ENCODE data around the gene EXPH5. TPM values are rescaled to one million over a fixed set of nuclear protein-coding genes. Genes with fewer than 3 reads are reported as not detected.

EXPH5 gene
- total RNA-seq, 1 donor from 2014 or later: 7.6 TPM

GRCh38 chr11:108632041-108632704 lies 38.6 kb upstream of the EXPH5 start:
- FAIRE-seq (no peak), DNase-seq (ENCODE audit: low read depth) (no peak)
- H3K36me3 ChIP-seq (ENCODE audit: control insufficient read depth, insufficient read depth, low read length): no peaks in the 10 kb centered on the region
- H3K4me3 ChIP-seq (ENCODE audit: low read depth, low read length): no peak overlapping the region
- no peaks in the 10 kb centered on the region for H3K27me3 ChIP-seq (ENCODE audit: control insufficient read depth, insufficient read depth, low read length)
- TF ChIP-seq, protein P1, sequence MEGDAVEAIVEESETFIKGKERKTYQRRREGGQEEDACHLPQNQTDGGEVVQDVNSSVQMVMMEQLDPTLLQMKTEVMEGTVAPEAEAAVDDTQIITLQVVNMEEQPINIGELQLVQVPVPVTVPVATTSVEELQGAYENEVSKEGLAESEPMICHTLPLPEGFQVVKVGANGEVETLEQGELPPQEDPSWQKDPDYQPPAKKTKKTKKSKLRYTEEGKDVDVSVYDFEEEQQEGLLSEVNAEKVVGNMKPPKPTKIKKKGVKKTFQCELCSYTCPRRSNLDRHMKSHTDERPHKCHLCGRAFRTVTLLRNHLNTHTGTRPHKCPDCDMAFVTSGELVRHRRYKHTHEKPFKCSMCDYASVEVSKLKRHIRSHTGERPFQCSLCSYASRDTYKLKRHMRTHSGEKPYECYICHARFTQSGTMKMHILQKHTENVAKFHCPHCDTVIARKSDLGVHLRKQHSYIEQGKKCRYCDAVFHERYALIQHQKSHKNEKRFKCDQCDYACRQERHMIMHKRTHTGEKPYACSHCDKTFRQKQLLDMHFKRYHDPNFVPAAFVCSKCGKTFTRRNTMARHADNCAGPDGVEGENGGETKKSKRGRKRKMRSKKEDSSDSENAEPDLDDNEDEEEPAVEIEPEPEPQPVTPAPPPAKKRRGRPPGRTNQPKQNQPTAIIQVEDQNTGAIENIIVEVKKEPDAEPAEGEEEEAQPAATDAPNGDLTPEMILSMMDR (IDR thresholded peaks at IDR 0.05; ENCODE audit: insufficient read depth, low read length, severe bottlenecking): no peak

DNA sequence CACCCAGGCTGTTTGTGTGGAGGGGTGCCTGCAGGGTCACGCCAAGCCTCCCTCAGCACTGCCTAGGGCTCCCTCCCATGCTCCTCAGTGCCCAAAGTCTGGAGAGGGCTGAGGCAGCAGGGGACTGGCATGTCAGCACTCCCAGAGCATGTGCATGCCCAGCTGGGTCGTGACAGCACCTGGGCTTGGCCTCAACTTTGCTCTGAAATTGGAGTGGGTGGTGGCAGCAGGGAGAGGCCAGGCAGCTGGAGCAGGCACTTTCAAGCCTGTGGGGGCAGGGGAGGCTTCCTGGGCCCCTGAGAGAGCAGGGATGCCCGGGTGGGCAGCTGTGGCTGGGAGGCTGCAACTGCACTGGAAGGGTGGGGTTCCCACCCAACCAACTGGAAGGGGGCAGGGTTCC lies 35.7 kb upstream of the EXPH5 start:
- DNase-seq (ENCODE audit: low read depth): no peak
- FAIRE-seq: no peak
- Histone ChIP-seq H3K27me3 (ENCODE audit: control insufficient read depth, insufficient read depth, low read length) (no peaks in the 10 kb centered on the region), H3K4me3 (ENCODE audit: low read depth, low read length) (no peak overlapping the region), H3K36me3 (ENCODE audit: control insufficient read depth, insufficient read depth, low read length) (no peaks in the 10 kb centered on the region)
- TF ChIP-seq, protein P1 (IDR thresholded peaks at IDR 0.05; ENCODE audit: insufficient read depth, low read length, severe bottlenecking): no peak

- H3K4me3 ChIP-seq (ENCODE audit: low read depth, low read length): no peak overlapping the region
- FAIRE-seq: peak; percentile 50
- TF ChIP-seq, protein P1 (IDR thresholded peaks at IDR 0.05; ENCODE audit: insufficient read depth, low read length, severe bottlenecking): no peak
- H3K27me3 ChIP-seq (ENCODE audit: control insufficient read depth, insufficient read depth, low read length): no peaks in the 10 kb centered on the region
- no peak for DNase-seq (ENCODE audit: low read depth)
- H3K36me3 ChIP-seq (ENCODE audit: control insufficient read depth, insufficient read depth, low read length): no peaks in the 10 kb centered on the region
Measured at GRCh38 chr11:108628812-108629211, 35.2 kb upstream of the EXPH5 start.

DNA sequence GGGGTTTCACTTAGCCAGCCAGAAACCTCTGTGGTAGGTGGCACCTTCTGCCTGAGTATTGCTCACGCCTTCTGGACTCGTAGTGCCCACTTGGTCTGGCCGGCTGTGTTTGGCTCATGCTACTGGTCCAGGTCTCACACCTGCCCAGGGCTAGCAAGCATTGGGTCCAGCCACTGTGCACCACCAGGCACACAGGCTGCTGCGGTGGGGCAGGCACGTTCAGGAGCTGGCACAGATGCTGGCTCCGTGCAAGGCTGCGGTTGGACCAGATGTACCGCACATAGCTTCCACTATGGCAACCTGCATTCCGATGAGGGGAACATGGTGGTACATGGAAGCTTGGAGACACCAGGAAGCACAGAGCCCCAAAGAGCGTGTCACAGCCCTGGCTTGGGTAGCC lies 34.8 kb upstream of the EXPH5 start:
- Histone ChIP-seq H3K4me3 (ENCODE audit: low read depth, low read length) (no peak overlapping the region), H3K27me3 (ENCODE audit: control insufficient read depth, insufficient read depth, low read length) (no peaks in the 10 kb centered on the region), H3K36me3 (ENCODE audit: control insufficient read depth, insufficient read depth, low read length) (no peaks in the 10 kb centered on the region)
- TF ChIP-seq, protein P1 (IDR thresholded peaks at IDR 0.05; ENCODE audit: insufficient read depth, low read length, severe bottlenecking): no peak
- FAIRE-seq (no peak), DNase-seq (ENCODE audit: low read depth) (no peak)

DNA sequence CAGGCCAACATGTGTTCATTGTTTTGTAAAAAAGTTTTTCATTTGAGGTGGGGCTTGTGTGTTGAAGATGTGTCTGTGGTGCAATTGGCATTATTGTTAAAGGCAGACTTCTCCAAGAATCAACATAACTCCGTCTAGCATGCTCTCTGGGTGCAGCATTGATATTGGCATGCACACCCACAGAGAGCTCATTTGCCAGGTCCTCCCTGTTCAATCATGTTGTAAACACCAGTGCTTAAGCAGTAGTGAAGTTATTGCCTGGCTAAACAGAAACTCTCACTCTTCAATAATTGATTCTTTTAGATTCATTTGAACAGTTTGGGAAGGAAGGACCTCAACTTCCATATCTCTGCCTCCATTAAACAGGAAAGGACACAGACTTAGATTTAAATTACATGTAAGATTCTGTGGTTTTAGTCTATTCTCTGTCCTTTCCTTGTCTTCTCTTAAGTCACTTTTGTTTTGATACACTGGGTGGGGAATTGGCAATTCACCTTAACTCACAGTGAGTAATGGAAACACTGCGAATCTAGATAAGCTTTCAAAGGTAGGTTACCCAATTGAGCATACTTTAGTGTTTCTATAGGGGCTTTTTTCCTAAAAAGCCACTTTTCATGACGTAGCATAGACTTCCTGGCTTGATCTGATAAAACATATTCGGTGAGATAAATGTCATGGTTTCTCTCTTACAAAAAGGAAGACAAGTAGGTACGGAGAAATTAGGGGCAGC lies 30.8 kb upstream of the EXPH5 start:
- no peaks in the 10 kb centered on the region for H3K36me3 ChIP-seq (ENCODE audit: control insufficient read depth, insufficient read depth, low read length)
- DNase-seq (ENCODE audit: low read depth) (no peak), FAIRE-seq (no peak)
- no peaks in the 10 kb centered on the region for H3K27me3 ChIP-seq (ENCODE audit: control insufficient read depth, insufficient read depth, low read length)
- H3K4me3 ChIP-seq (ENCODE audit: low read depth, low read length): no peak overlapping the region
- TF ChIP-seq, protein P1 (IDR thresholded peaks at IDR 0.05; ENCODE audit: insufficient read depth, low read length, severe bottlenecking): no peak
